GM12891 (cell line): ENCODE results near the gene RNF5.

Experiments used
- PAX5 ChIP-seq: IDR thresholded peaks from 2 replicates; pipeline ENCODE4 v1.6.1; 2011; ENCODE audit warnings: low read length, moderate library complexity, mild to moderate bottlenecking; ENCODE audit not compliant: insufficient read depth, severe bottlenecking
- POLR2A ChIP-seq: IDR thresholded peaks from 2 replicates; pipeline ENCODE4 v1.6.1; 2011; ENCODE audit warnings: low read depth, low read length, control low read depth
- POLR2AphosphoS5 ChIP-seq: IDR thresholded peaks from 2 replicates; pipeline ENCODE4 v1.6.1; 2011; ENCODE audit warnings: low read depth, low read length, control low read depth
- SPI1 ChIP-seq: IDR thresholded peaks from 2 replicates; pipeline ENCODE4 v1.6.1; 2011; ENCODE audit warnings: low read depth, low read length, control low read depth
- TAF1 ChIP-seq: IDR thresholded peaks from 2 replicates; pipeline ENCODE4 v1.6.1; 2011; ENCODE audit warnings: low read depth, low read length, control low read depth

DNA sequence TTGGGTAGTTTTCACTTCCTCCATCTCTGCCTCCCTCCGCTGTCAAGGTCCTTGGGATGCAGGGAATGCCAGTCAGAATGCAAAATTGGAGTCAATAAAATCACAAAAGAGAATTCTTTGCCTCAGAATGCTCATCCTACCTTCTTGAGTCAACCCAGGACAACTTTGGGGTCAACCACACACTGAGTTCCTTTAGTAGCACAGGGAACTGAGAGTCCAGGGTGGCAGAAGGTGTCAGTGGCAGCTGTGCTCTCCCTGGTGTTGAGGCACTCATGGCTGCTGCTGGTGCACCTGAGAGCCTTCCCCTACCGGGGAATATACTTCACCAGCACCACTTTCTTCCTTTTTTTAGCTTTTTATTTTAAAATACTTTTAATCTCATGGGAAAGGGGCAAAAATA, 46.5 kb downstream of the RNF5 start:
- no peak for TF ChIP-seq POLR2AphosphoS5
- TF ChIP-seq POLR2A = no peak
- no peak for TF ChIP-seq TAF1
- no peak for TF ChIP-seq PAX5
- peak; percentile 88 for TF ChIP-seq SPI1
